Right atrium auricular region (tissue), 2 donors: Measurements from ENCODE around the gene ATXN2. TPM values are rescaled to one million over a fixed set of nuclear protein-coding genes. Genes with fewer than 3 reads are reported as not detected.

Experiments used
- DNase-seq: peaks from one replicate; pipeline ENCODE4 v3.0.0-alpha.2; 2019; ENCODE audit warnings: low spot score
- H3K27ac ChIP-seq, 2 donors: fragments of 200-600 bp; sonication (generic); 1 replicate in 1 of 2; 2 replicates in 1 of 2; pipeline ENCODE4 v1.5.1; 2016 to 2019
- H3K27me3 ChIP-seq, 2 donors: fragments of 200-600 bp; sonication (generic); one replicate each; pipeline versions ENCODE4 v1.5.1 to v1.6.0; 2017 to 2019
- H3K36me3 ChIP-seq: fragments of 200-600 bp; sonication (generic); one replicate; pipeline ENCODE4 v1.5.1; 2016
- H3K4me1 ChIP-seq, 2 donors: fragments of 200-600 bp; sonication (generic); one replicate each; pipeline versions ENCODE4 v1.5.1 to v1.6.0; 2017 to 2019
- H3K4me3 ChIP-seq, 2 donors: fragments of 200-600 bp; sonication (generic); 1 replicate in 1 of 2; 2 replicates in 1 of 2; pipeline ENCODE4 v1.5.1; 2017 to 2019; ENCODE audit warnings: mild to moderate bottlenecking in 1 of 2, moderate library complexity in 1 of 2
- H3K9me3 ChIP-seq, 2 donors: fragments of 200-600 bp; sonication (generic); one replicate each; pipeline ENCODE4 v1.5.1; 2019
- total RNA-seq, 2 donors: library from RNA; depleted of rRNA; stranded (reverse); fragments of >200 nt; gene quantifications; one replicate each; pipeline ENCODE4 v1.1.0, GENCODE V29; 2016
- TF ChIP-seq, protein P1 (sequence below), 2 donors: fragments of 200-600 bp; sonication (generic); IDR thresholded peaks; one replicate each; pipeline ENCODE4 v1.5.1; 2019; ENCODE audit warnings: antibody characterized with exemption in 2 of 2

The ATXN2 gene
- total RNA-seq, 2 donors from 2014 or later, result 33.4 to 36.6 TPM

GRCh38 chr12:111488798-111489197, 110.3 kb downstream of the ATXN2 start:
- Histone ChIP-seq H3K27ac (no peak overlapping the region), H3K4me3 (no peak overlapping the region), H3K27me3 (no peaks in the 10 kb centered on the region), H3K36me3 (peaks cover 59% of the 10 kb centered on the region), H3K9me3 (no peaks in the 10 kb centered on the region), H3K4me1 (peaks cover 0 to 10% of the 10 kb centered on the region in 2 donors)
- no peak for DNase-seq
- TF ChIP-seq, protein P1, sequence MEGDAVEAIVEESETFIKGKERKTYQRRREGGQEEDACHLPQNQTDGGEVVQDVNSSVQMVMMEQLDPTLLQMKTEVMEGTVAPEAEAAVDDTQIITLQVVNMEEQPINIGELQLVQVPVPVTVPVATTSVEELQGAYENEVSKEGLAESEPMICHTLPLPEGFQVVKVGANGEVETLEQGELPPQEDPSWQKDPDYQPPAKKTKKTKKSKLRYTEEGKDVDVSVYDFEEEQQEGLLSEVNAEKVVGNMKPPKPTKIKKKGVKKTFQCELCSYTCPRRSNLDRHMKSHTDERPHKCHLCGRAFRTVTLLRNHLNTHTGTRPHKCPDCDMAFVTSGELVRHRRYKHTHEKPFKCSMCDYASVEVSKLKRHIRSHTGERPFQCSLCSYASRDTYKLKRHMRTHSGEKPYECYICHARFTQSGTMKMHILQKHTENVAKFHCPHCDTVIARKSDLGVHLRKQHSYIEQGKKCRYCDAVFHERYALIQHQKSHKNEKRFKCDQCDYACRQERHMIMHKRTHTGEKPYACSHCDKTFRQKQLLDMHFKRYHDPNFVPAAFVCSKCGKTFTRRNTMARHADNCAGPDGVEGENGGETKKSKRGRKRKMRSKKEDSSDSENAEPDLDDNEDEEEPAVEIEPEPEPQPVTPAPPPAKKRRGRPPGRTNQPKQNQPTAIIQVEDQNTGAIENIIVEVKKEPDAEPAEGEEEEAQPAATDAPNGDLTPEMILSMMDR (IDR thresholded peaks at IDR 0.05), result no peak

GRCh38 chr12:111488271-111488670, 110.8 kb downstream of the ATXN2 start:
- H3K36me3 ChIP-seq, result peaks cover 57% of the 10 kb centered on the region
- H3K27ac ChIP-seq, result no peak overlapping the region
- H3K9me3 ChIP-seq, result no peaks in the 10 kb centered on the region
- H3K4me3 ChIP-seq, result no peak overlapping the region
- peaks cover 0 to 10% of the 10 kb centered on the region in 2 donors for H3K4me1 ChIP-seq
- no peak for DNase-seq
- TF ChIP-seq, protein P1 (IDR thresholded peaks at IDR 0.05), result no peak
- no peaks in the 10 kb centered on the region for H3K27me3 ChIP-seq

DNA sequence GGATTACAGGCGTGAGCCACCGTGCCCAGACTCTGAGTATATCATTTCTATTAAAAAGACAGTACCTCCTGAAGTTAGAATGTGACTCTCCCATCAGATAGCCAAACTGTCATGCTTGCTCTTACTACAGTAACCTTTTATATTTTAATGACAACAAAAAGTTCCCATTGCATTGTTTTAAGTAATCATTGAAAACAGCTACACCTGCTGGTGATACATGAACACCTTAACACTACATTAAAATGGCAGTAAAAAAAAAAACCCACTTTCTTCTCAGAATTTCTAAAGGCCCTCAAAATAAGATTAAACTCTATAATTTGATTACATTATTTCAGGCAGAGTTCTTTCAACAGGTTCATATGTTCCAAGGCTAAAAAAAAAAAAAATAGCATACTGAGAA, 116.7 kb downstream of the ATXN2 start:
- Histone ChIP-seq H3K27me3 (no peaks in the 10 kb centered on the region), H3K36me3 (peaks cover 57% of the 10 kb centered on the region), H3K4me3 (no peak overlapping the region), H3K27ac (no peak overlapping the region), H3K9me3 (no peaks in the 10 kb centered on the region), H3K4me1 (no peaks in the 10 kb centered on the region)
- DNase-seq, result no peak
- TF ChIP-seq, protein P1 (IDR thresholded peaks at IDR 0.05), result no peak

DNA sequence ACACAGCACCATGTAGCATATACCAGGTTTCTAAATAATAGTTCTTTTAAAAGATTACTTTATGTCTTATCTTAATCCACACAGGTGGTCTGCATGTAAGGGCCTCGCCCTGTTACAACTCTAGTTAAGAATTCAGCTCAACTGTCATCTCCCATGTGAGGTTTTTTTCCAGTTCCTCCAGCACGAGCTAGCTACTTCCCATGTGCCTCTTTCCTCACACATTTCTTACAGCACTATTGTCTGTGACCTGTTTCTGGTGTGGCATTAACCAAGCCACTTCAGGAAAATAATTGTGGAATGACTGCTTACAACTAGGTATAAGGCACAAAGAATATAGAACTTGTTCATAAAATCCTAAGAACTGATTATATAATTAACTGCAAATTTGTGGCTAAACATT, 127.9 kb downstream of the ATXN2 start:
- Histone ChIP-seq H3K36me3 (peaks cover 14% of the 10 kb centered on the region), H3K9me3 (no peaks in the 10 kb centered on the region), H3K4me3 (no peak overlapping the region), H3K27ac (no peak overlapping the region), H3K4me1 (no peaks in the 10 kb centered on the region), H3K27me3 (no peaks in the 10 kb centered on the region)
- DNase-seq, result no peak
- TF ChIP-seq, protein P1 (IDR thresholded peaks at IDR 0.05), result no peak

DNA sequence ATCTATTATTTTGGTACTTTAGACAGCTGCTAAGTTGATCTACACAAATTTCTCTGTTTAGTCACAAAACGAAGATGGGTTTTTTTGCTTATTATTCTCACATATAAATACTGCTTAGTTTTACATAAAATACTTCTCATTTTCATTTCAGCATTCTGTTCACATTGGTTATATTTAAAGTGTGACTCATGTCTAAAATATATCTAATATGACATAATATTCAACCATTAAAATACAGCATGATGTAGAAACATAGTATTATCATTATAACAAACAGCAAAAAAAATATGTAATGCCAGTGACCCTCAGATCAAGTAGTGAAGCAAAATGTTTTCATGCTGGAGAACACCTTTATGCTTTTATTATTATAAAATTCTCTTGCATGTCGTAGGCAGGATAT, 129.7 kb downstream of the ATXN2 start:
- Histone ChIP-seq H3K4me1 (no peaks in the 10 kb centered on the region), H3K36me3 (peaks cover 14% of the 10 kb centered on the region), H3K9me3 (no peaks in the 10 kb centered on the region), H3K27ac (no peak overlapping the region), H3K4me3 (no peak overlapping the region), H3K27me3 (no peaks in the 10 kb centered on the region)
- TF ChIP-seq, protein P1 (IDR thresholded peaks at IDR 0.05), result no peak
- DNase-seq, result no peak

DNA sequence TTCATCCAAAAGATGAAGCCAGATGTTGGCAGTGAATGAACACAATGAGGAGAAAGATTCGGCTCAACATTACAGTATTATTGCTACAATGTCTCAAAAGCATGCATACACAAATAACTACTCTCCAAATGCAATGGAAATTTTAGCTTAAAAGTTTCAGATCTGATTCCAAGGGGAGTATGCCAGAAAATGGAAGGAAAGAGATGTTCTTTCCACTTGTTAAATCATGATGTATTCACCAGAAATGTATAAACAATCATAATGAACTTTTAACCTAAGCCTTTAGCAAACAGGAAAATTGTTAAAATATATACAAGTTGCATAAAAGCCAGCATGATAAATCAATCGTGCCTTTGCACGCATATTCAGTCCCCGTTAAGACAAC, 131.3 kb downstream of the ATXN2 start:
- H3K27me3 ChIP-seq, result no peaks in the 10 kb centered on the region
- H3K36me3 ChIP-seq, result peaks cover 14% of the 10 kb centered on the region
- no peak overlapping the region for H3K27ac ChIP-seq
- no peak overlapping the region for H3K4me3 ChIP-seq
- H3K4me1 ChIP-seq, result no peaks in the 10 kb centered on the region
- DNase-seq, result no peak
- TF ChIP-seq, protein P1 (IDR thresholded peaks at IDR 0.05), result no peak
- H3K9me3 ChIP-seq, result no peaks in the 10 kb centered on the region
